Body of pancreas (tissue), 4 donors: Measurements from ENCODE around the gene MRPL40.

Experiments used
- CTCF ChIP-seq, 7 experiments: fragments of 450-650 bp in 4 of 7; fragments of 200-600 bp in 3 of 7; sonication (generic) in 3 of 7; IDR thresholded peaks; one replicate each; pipeline ENCODE4 v1.5.1; 2016 to 2019; ENCODE audit warnings: antibody characterized with exemption in 7 of 7
- POLR2A ChIP-seq, 3 donors: fragments of 450-650 bp; IDR thresholded peaks; one replicate each; pipeline ENCODE4 v1.6.1; 2016; ENCODE audit warnings: antibody characterized with exemption in 3 of 3, mild to moderate bottlenecking in 2 of 3

DNA sequence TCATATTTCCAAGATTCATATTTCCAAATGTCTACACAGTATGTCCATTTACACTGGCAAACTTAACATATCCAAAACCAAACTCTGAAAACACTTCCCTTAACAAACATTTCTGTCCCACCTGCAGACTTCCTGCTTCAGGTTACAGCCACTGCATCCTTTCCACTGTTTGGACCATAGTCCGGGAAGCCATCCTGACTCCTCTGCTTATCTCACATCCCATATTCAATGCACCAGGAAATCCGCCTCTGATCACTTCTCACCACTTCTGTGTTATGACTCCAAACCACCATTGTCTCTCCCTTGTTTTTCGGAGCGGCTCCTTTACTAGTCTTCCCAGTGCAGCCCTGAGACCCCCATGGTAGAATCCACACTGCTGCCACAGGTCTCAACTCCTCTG is 30.9 kb upstream of the MRPL40 start:
- TF ChIP-seq POLR2A (IDR thresholded peaks at IDR 0.05) (no peak), CTCF (IDR thresholded peaks at IDR 0.05) (no peak)
